B cell (primary cell): ENCODE results near the gene CHST8. TPM values are rescaled to one million over a fixed set of nuclear protein-coding genes. Genes with fewer than 3 reads are reported as not detected.

Experiments
- ATAC-seq: fragments of 200-7000 bp; cut with Tn5 transposase; one replicate; pipeline ENCODE4 v1.10.0; 2021; ENCODE audit warnings: low read depth, mild to moderate bottlenecking, moderate number of reproducible peaks, moderate library complexity
- CTCF ChIA-PET: fragments of 350-600 bp; sonication (Branson Sonifier 250); formaldehyde crosslinking; loops from one replicate; lab custom pipeline; 2021; ENCODE audit warnings: antibody characterized with exemption, inconsistent platforms; lab: Charles Lee
- POLR2A ChIA-PET: fragments of 350-600 bp; sonication (Branson Sonifier 250); formaldehyde crosslinking; loops from one replicate; lab custom pipeline; 2021; ENCODE audit warnings: antibody characterized with exemption; lab: Charles Lee
- DNase-seq: peaks from one replicate; pipeline ENCODE4 v3.0.0; 2013
- H2AFZ ChIP-seq: 2 replicates; pipeline ENCODE4 v1.6.1; 2012; ENCODE audit warnings: mild to moderate bottlenecking, low read depth, low read length; ENCODE audit not compliant: insufficient read depth, poor library complexity, severe bottlenecking
- H3K27ac ChIP-seq, 2 donors: 1 replicate in 1 of 2; 2 replicates in 1 of 2; pipeline ENCODE4 v1.5.1; 2012 to 2013; ENCODE audit warnings: low read length in 2 of 2, mild to moderate bottlenecking in 2 of 2, moderate library complexity in 1 of 2
- H3K27me3 ChIP-seq, 4 experiments: fragments of 200-600 bp in 1 of 4; sonication (generic) in 1 of 4; replicated peaks in 1 of 4; 1 replicate in 2 of 4; 2 replicates in 2 of 4; pipeline versions ENCODE4 v1.6.1 to v1.7.0; 2013 to 2016; ENCODE audit warnings: low read length in 3 of 4, mild to moderate bottlenecking in 2 of 4, mixed read lengths in 1 of 4, moderate library complexity in 1 of 4; ENCODE audit not compliant: insufficient read depth in 4 of 4, control insufficient read depth in 3 of 4; ENCODE audit errors: control extremely low read depth in 1 of 4
- H3K36me3 ChIP-seq, 2 experiments: replicated peaks in 1 of 2; 1 replicate in 1 of 2; 2 replicates in 1 of 2; pipeline versions ENCODE4 v1.6.1 to v1.7.1; 2013; ENCODE audit warnings: low read length in 1 of 2; ENCODE audit not compliant: insufficient read depth in 2 of 2, control insufficient read depth in 1 of 2; ENCODE audit errors: control extremely low read depth in 1 of 2, extremely low read depth in 1 of 2
- H3K4me1 ChIP-seq, 2 donors: fragments of 200-600 bp in 1 of 2; sonication (generic) in 1 of 2; 1 replicate in 1 of 2; 2 replicates in 1 of 2; pipeline versions ENCODE4 v1.5.1 to v1.6.1; 2013 to 2017; ENCODE audit warnings: low read length in 2 of 2; ENCODE audit not compliant: control insufficient read depth in 2 of 2, insufficient read depth in 2 of 2
- H3K4me2 ChIP-seq: replicated peaks from 2 replicates; pipeline ENCODE3; 2012; ENCODE audit warnings: mild to moderate bottlenecking, low read depth, low read length; ENCODE audit not compliant: poor library complexity, severe bottlenecking
- H3K4me3 ChIP-seq, 5 experiments: fragments of 200-600 bp in 1 of 5; sonication (generic) in 1 of 5; 1 replicate in 3 of 5; 2 replicates in 2 of 5; pipeline versions ENCODE4 v1.5.1 to v1.7.0; 2011 to 2016; ENCODE audit warnings: low read length in 4 of 5, mild to moderate bottlenecking in 4 of 5, low read depth in 2 of 5, control low read depth in 1 of 5, moderate library complexity in 1 of 5; ENCODE audit not compliant: insufficient read depth in 1 of 5; ENCODE audit errors: control extremely low read depth in 1 of 5, extremely low read depth in 1 of 5
- H3K79me2 ChIP-seq: fragments of 200-600 bp; sonication (generic); one replicate; pipeline ENCODE4 v1.6.0; 2016; ENCODE audit warnings: low read length; ENCODE audit not compliant: control insufficient read depth, insufficient read depth
- H3K9ac ChIP-seq: fragments of 200-600 bp; sonication (generic); 2 replicates; pipeline ENCODE4 v1.6.1; 2017; ENCODE audit warnings: mild to moderate bottlenecking, low read length, moderate library complexity
- H3K9me3 ChIP-seq, 3 donors: one replicate each; pipeline versions ENCODE4 v1.6.1 to v1.7.1; 2013; ENCODE audit warnings: low read length in 2 of 3; ENCODE audit not compliant: control insufficient read depth in 2 of 3, insufficient read depth in 1 of 3; ENCODE audit errors: control extremely low read depth in 1 of 3
- H4K20me1 ChIP-seq: 2 replicates; pipeline ENCODE4 v1.6.0; 2012; ENCODE audit warnings: mild to moderate bottlenecking, low read length; ENCODE audit not compliant: insufficient read depth, control insufficient read depth, poor library complexity, severe bottlenecking
- H3K27ac Mint-ChIP-seq: one replicate; pipeline ENCODE4 v1.8.0; 2021; ENCODE audit warnings: mixed read lengths
- H3K27me3 Mint-ChIP-seq: one replicate; pipeline ENCODE4 v1.8.0; 2021; ENCODE audit warnings: mixed read lengths
- H3K4me1 Mint-ChIP-seq: one replicate; pipeline ENCODE4 v1.8.0; 2021; ENCODE audit warnings: mixed read lengths
- H3K4me3 Mint-ChIP-seq: one replicate; pipeline ENCODE4 v1.8.0; 2021; ENCODE audit warnings: mixed read lengths
- H3K9me3 Mint-ChIP-seq: one replicate; pipeline ENCODE4 v1.8.0; 2022; ENCODE audit warnings: mixed read lengths; ENCODE audit not compliant: insufficient read depth
- CTCF ChIP-seq: fragments of 200-600 bp; IDR thresholded peaks from one replicate; pipeline ENCODE4 v1.8.0; 2022; ENCODE audit warnings: antibody characterized with exemption, mild to moderate bottlenecking
- EZH2 ChIP-seq: IDR thresholded peaks from 2 replicates; pipeline ENCODE4 v1.6.1; 2012; ENCODE audit warnings: borderline replicate concordance, low read depth, mild to moderate bottlenecking, moderate library complexity, low read length; ENCODE audit not compliant: insufficient read depth, poor library complexity, severe bottlenecking
- WGBS: methylation state at CpG from one replicate; pipeline ENCODE4 v1.1.5; 2013; ENCODE audit warnings: missing lambda C conversion rate; ENCODE audit not compliant: insufficient coverage; 5-methylcytosine and 5-hydroxymethylcytosine counted together
- intact Hi-C: fragments of 100-400 bp; cut with micrococcal nuclease; formaldehyde crosslinking; loops from one replicate; pipeline ENCODE4 v1.10.0; 2022
- polyA plus RNA-seq: library from polyadenylated mRNA; depleted of rRNA; stranded (reverse); fragments of >200 nt; gene quantifications from 2 replicates; pipeline ENCODE4 v1.2.3, GENCODE V29; 2012
- total RNA-seq, 2 donors: library from RNA; stranded (reverse); fragments of 120-200 nt in 1 of 2; gene quantifications; 1 replicate in 1 of 2; 2 replicates in 1 of 2; pipeline versions ENCODE4 v1.2.3 to v1.2.4, GENCODE V29; 2013 to 2022

CHST8 gene
- total and polyA plus RNA-seq, 2 donors (not counting 1 experiment from before 2014, with no cell fraction given) = not detected

GRCh38 chr19:33714149-33714548 lies 92.4 kb downstream of the CHST8 start:
- WGBS = 100% methylated on average over 1 of the region's 3 CpGs
- Histone ChIP-seq H3K27ac (no peak overlapping the region), H3K4me1 (no peaks in the 10 kb centered on the region), H3K4me2 (no peak overlapping the region), H3K9ac (no peak overlapping the region), H2AFZ (no peak overlapping the region), H3K36me3 (no peaks in the 10 kb centered on the region), H3K9me3 (peaks cover 2 to 39% (median 2%) of the 10 kb centered on the region in 3 donors), H3K27me3 (peaks cover 0 to 4% (median 0%) of the 10 kb centered on the region in 4 experiments), H4K20me1 (no peaks in the 10 kb centered on the region), H3K4me3 (no peak overlapping the region), H3K79me2 (no peaks in the 10 kb centered on the region)
- peaks cover 11% of the 10 kb centered on the region for H3K9me3 Mint-ChIP-seq
- no peak for TF ChIP-seq EZH2
- no peak for TF ChIP-seq CTCF
- no peaks in the 10 kb centered on the region for H3K4me1 Mint-ChIP-seq
- no peak overlapping the region for H3K4me3 Mint-ChIP-seq
- ChIA-PET POLR2A (no interaction called here), CTCF (no interaction called here)
- intact Hi-C loops = no loop called here
- ATAC-seq (no peak), DNase-seq (no peak)
- H3K27ac Mint-ChIP-seq = no peak overlapping the region
- H3K27me3 Mint-ChIP-seq = peaks cover 13% of the 10 kb centered on the region

- no peaks in the 10 kb centered on the region for H3K36me3 ChIP-seq
- peaks cover 0 to 37% (median 2%) of the 10 kb centered on the region in 3 donors for H3K9me3 ChIP-seq
- ATAC-seq (no peak), DNase-seq (no peak)
- no peak overlapping the region for H3K27ac ChIP-seq
- no peak overlapping the region for H3K9ac ChIP-seq
- ChIA-PET POLR2A (no interaction called here), CTCF (no interaction called here)
- no peak overlapping the region for H2AFZ ChIP-seq
- H3K27me3 Mint-ChIP-seq = peaks cover 17% of the 10 kb centered on the region
- intact Hi-C loops = no loop called here
- no peak overlapping the region for H3K4me3 ChIP-seq
- H3K79me2 ChIP-seq = no peaks in the 10 kb centered on the region
- 88% methylated on average over 1 of the region's 1 CpG for WGBS
- no peaks in the 10 kb centered on the region for H3K4me1 Mint-ChIP-seq
- H3K27me3 ChIP-seq = peaks cover 0 to 4% (median 0%) of the 10 kb centered on the region in 4 experiments
- H3K4me1 ChIP-seq = no peaks in the 10 kb centered on the region
- no peak overlapping the region for H3K4me2 ChIP-seq
- H4K20me1 ChIP-seq = no peaks in the 10 kb centered on the region
- H3K27ac Mint-ChIP-seq = no peak overlapping the region
- no peak overlapping the region for H3K4me3 Mint-ChIP-seq
- peaks cover 11% of the 10 kb centered on the region for H3K9me3 Mint-ChIP-seq
- TF ChIP-seq EZH2 = no peak
- no peak for TF ChIP-seq CTCF
These were observed 93.7 kb downstream of the CHST8 start for GRCh38 chr19:33715462-33715861.
